Astrocyte (in vitro differentiated cells and primary cell): ENCODE data around the gene DIDO1. TPM values are rescaled to one million over a fixed set of nuclear protein-coding genes. Genes with fewer than 3 reads are reported as not detected.

Experiments used
- DNase-seq: peaks from one replicate; pipeline ENCODE4 v3.0.0-alpha.2; 2010; ENCODE audit warnings: low read depth
- FAIRE-seq: peaks from 2 replicates; lab custom pipeline; 2011; peaks lifted over from hg19 to GRCh38; lab: Jason Lieb, UNC
- H2AFZ ChIP-seq: 2 replicates; pipeline ENCODE4 v1.6.0; 2012; ENCODE audit warnings: low read depth, low read length, inconsistent platforms
- H3K27ac ChIP-seq: 2 replicates; pipeline ENCODE4 v1.5.1; 2011; ENCODE audit warnings: low read depth, low read length, inconsistent platforms
- H3K27me3 ChIP-seq: 2 replicates; pipeline ENCODE4 v1.6.0; 2011; ENCODE audit warnings: low read length, inconsistent platforms; ENCODE audit not compliant: insufficient read depth
- H3K36me3 ChIP-seq: 2 replicates; pipeline ENCODE4 v1.5.1; 2011; ENCODE audit warnings: low read length, inconsistent platforms; ENCODE audit not compliant: insufficient read depth
- H3K4me1 ChIP-seq: 2 replicates; pipeline ENCODE4 v1.5.1; 2011; ENCODE audit warnings: low read length, inconsistent platforms; ENCODE audit not compliant: insufficient read depth
- H3K4me2 ChIP-seq: 2 replicates; pipeline ENCODE4 v1.6.0; 2012; ENCODE audit warnings: low read length, inconsistent platforms
- H3K4me3 ChIP-seq: 2 replicates; pipeline ENCODE4 v1.5.1; 2011; ENCODE audit warnings: low read depth, mild to moderate bottlenecking, low read length, inconsistent platforms; ENCODE audit not compliant: insufficient read depth
- H3K79me2 ChIP-seq: 2 replicates; pipeline ENCODE4 v1.6.0; 2012; ENCODE audit warnings: mild to moderate bottlenecking, low read length, inconsistent platforms; ENCODE audit not compliant: insufficient read depth
- H3K9ac ChIP-seq: 2 replicates; pipeline ENCODE4 v1.6.0; 2012; ENCODE audit warnings: mild to moderate bottlenecking, low read length, inconsistent platforms
- H3K9me3 ChIP-seq: 2 replicates; pipeline ENCODE4 v1.5.1; 2012; ENCODE audit warnings: low read depth, mild to moderate bottlenecking, low read length, inconsistent platforms; ENCODE audit not compliant: insufficient read depth
- H4K20me1 ChIP-seq: 2 replicates; pipeline ENCODE4 v1.6.0; 2012; ENCODE audit warnings: low read length, inconsistent platforms; ENCODE audit not compliant: insufficient read depth
- H3K27ac Mint-ChIP-seq: one replicate; pipeline ENCODE4 v1.8.0; 2021; ENCODE audit warnings: mild to moderate bottlenecking, mixed read lengths; ENCODE audit not compliant: unreplicated experiment
- H3K27me3 Mint-ChIP-seq: one replicate; pipeline ENCODE4 v1.8.0; 2021; ENCODE audit warnings: low read depth, mixed read lengths; ENCODE audit not compliant: unreplicated experiment
- H3K36me3 Mint-ChIP-seq: one replicate; pipeline ENCODE4 v1.8.0; 2021; ENCODE audit warnings: low read depth, mixed read lengths; ENCODE audit not compliant: unreplicated experiment
- H3K4me1 Mint-ChIP-seq: one replicate; pipeline ENCODE4 v1.8.0; 2021; ENCODE audit warnings: low read depth, mixed read lengths; ENCODE audit not compliant: unreplicated experiment
- H3K4me3 Mint-ChIP-seq: one replicate; pipeline ENCODE4 v1.8.0; 2021; ENCODE audit warnings: mild to moderate bottlenecking, moderate library complexity, mixed read lengths; ENCODE audit not compliant: unreplicated experiment
- H3K9me3 Mint-ChIP-seq: one replicate; pipeline ENCODE4 v1.8.0; 2021; ENCODE audit warnings: mild to moderate bottlenecking, mixed read lengths; ENCODE audit not compliant: unreplicated experiment
- EZH2 ChIP-seq: IDR thresholded peaks from 2 replicates; pipeline ENCODE4 v1.6.1; 2012; ENCODE audit warnings: mild to moderate bottlenecking, low read length, inconsistent platforms; ENCODE audit not compliant: insufficient read depth
- total RNA-seq: library from RNA; stranded (reverse); gene quantifications from 2 replicates; pipeline ENCODE4 v1.2.1, GENCODE V29; 2021
- TF ChIP-seq, protein P1 (sequence below): IDR thresholded peaks from 2 replicates; pipeline ENCODE4 v1.5.1; 2011; ENCODE audit warnings: low read depth, mild to moderate bottlenecking, inconsistent platforms, low read length, moderate library complexity; ENCODE audit not compliant: insufficient read depth

The DIDO1 gene
- total RNA-seq, 1 donor from 2014 or later, result 39.0 TPM

DNA sequence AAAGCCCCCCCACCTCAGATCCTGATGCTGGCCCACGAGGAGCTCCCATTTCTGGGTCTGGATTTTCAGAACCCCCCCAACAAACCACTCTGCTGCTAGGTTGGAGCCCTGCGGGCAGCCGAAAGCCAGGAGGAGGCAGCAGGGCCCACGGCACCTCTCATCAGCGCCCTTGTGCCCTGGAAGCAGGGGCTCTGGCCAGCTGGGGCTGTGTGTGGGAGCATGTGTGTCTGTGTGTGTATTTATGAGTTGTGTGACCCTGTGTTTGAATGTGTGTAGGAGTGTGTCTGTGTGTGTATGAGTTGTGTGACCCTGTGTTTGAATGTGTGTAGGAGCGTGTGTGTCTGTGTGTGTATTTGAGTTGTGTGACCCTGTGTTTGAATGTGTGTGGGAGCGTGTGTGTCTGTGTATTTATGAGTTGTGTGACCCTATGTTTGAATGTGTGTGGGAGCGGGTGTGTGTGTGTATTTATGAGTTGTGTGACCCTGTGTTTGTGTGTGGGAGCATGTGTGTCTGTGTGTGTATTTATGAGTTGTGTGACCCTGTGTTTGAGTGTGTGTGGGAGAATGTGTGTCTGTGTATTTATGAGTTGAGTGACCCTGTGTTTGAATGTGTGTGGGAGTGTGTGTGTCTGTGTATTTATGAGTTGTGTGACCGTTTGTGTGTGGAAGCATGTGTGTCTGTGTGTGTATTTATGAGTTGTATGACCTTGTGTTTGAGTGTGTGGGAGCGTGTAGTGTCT, 45.1 kb upstream of the DIDO1 start:
- no peak overlapping the region for H3K4me3 ChIP-seq
- Mint-ChIP-seq H3K27ac (no peak overlapping the region), H3K9me3 (no peaks in the 10 kb centered on the region), H3K4me3 (no peak overlapping the region), H3K4me1 (no peaks in the 10 kb centered on the region), H3K36me3 (no peaks in the 10 kb centered on the region), H3K27me3 (peaks cover 46% of the 10 kb centered on the region)
- no peaks in the 10 kb centered on the region for H3K36me3 ChIP-seq
- peaks cover 26% of the 10 kb centered on the region for H3K27me3 ChIP-seq
- no peak for TF ChIP-seq EZH2
- H4K20me1 ChIP-seq, result peaks cover 7% of the 10 kb centered on the region
- no peak overlapping the region for H3K4me2 ChIP-seq
- H3K9ac ChIP-seq, result no peak overlapping the region
- H3K9me3 ChIP-seq, result no peaks in the 10 kb centered on the region
- H3K27ac ChIP-seq, result no peak overlapping the region
- H2AFZ ChIP-seq, result no peak overlapping the region
- DNase-seq, result no peak
- FAIRE-seq, result no peak
- no peaks in the 10 kb centered on the region for H3K79me2 ChIP-seq
- no peaks in the 10 kb centered on the region for H3K4me1 ChIP-seq

DNA sequence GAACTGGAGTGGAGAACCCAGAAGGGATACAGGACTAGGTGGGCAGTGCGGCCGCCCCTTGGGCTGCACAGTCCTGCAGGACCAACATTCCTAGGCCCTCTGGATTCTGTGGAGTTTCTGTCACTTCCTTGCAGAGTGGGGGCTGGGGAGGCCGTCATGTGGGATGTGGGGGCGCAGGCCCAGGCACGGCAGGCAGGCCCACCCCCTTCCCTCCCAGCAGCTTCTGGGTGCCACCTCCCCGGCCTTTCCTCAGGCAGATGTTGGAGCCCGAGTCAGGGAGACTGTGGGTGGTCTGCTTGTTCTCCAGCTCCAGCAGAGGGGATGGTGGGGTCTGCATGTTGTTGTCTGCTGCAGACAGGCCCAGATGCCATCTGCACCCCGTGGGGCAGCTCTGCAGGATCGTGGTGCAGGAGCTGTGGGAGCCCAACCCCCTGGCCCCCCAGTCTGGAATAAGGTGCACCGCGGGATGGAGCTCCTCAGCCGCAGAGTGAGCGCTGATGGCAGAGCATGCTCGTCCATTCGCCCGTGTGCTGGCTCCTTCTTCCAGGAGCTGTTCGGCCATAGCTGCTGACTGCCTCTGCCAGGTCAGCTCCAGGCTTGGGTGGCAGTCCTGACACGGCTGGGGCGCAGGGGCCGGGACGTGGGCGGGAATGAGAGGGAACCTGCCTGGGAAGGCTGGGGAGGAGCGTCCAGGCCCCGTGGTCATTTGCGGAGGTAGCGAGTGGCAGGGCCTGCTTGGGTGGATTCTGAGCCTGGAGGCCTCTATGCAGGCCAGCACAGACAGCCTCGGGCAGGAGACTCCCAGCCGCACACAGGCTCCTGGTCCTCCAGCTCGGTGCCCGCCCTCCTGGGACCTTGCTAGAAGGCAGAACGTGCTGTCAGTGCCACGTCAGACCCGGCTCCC, 44.3 kb upstream of the DIDO1 start:
- TF ChIP-seq, protein P1, sequence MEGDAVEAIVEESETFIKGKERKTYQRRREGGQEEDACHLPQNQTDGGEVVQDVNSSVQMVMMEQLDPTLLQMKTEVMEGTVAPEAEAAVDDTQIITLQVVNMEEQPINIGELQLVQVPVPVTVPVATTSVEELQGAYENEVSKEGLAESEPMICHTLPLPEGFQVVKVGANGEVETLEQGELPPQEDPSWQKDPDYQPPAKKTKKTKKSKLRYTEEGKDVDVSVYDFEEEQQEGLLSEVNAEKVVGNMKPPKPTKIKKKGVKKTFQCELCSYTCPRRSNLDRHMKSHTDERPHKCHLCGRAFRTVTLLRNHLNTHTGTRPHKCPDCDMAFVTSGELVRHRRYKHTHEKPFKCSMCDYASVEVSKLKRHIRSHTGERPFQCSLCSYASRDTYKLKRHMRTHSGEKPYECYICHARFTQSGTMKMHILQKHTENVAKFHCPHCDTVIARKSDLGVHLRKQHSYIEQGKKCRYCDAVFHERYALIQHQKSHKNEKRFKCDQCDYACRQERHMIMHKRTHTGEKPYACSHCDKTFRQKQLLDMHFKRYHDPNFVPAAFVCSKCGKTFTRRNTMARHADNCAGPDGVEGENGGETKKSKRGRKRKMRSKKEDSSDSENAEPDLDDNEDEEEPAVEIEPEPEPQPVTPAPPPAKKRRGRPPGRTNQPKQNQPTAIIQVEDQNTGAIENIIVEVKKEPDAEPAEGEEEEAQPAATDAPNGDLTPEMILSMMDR, result no peak
- TF ChIP-seq EZH2, result no peak
- Histone ChIP-seq H3K9me3 (no peaks in the 10 kb centered on the region), H3K4me1 (no peaks in the 10 kb centered on the region), H2AFZ (no peak overlapping the region), H3K79me2 (no peaks in the 10 kb centered on the region), H3K4me2 (no peak overlapping the region), H3K4me3 (no peak overlapping the region), H4K20me1 (peaks cover 7% of the 10 kb centered on the region), H3K9ac (no peak overlapping the region), H3K27ac (no peak overlapping the region), H3K36me3 (no peaks in the 10 kb centered on the region), H3K27me3 (peaks cover 26% of the 10 kb centered on the region)
- no peaks in the 10 kb centered on the region for H3K4me1 Mint-ChIP-seq
- peaks cover 2% of the 10 kb centered on the region for H3K36me3 Mint-ChIP-seq
- DNase-seq (no peak), FAIRE-seq (no peak)
- peaks cover 43% of the 10 kb centered on the region for H3K27me3 Mint-ChIP-seq
- H3K4me3 Mint-ChIP-seq, result no peak overlapping the region
- H3K27ac Mint-ChIP-seq, result no peak overlapping the region
- H3K9me3 Mint-ChIP-seq, result no peaks in the 10 kb centered on the region

DNA sequence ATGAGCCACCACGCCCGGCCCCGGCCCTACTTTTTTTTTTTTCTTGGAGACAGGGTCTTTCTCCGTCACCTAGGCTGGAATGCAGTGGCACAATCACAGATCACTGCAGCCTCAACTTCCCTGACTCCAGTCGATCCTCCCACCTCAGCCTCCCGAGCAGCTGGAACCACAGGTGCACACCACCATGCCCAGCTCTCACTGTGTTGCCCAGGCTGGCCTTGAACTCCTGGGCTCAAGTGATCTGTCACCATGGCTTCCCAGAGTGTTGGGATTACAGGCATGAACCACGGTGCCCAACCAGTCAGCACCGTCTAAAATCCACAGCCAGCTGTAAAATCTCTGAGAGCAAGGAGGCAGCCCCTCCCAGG, 43.6 kb upstream of the DIDO1 start:
- peaks cover 7% of the 10 kb centered on the region for H4K20me1 ChIP-seq
- H2AFZ ChIP-seq, result no peak overlapping the region
- Mint-ChIP-seq H3K27me3 (peaks cover 43% of the 10 kb centered on the region), H3K9me3 (no peaks in the 10 kb centered on the region), H3K36me3 (peaks cover 2% of the 10 kb centered on the region), H3K27ac (no peak overlapping the region), H3K4me1 (no peaks in the 10 kb centered on the region), H3K4me3 (no peak overlapping the region)
- no peak overlapping the region for H3K4me2 ChIP-seq
- H3K9me3 ChIP-seq, result no peaks in the 10 kb centered on the region
- no peaks in the 10 kb centered on the region for H3K79me2 ChIP-seq
- H3K27ac ChIP-seq, result no peak overlapping the region
- no peak overlapping the region for H3K4me3 ChIP-seq
- H3K4me1 ChIP-seq, result no peaks in the 10 kb centered on the region
- H3K27me3 ChIP-seq, result peaks cover 24% of the 10 kb centered on the region
- TF ChIP-seq, protein P1, result no peak
- TF ChIP-seq EZH2, result no peak
- no peak overlapping the region for H3K9ac ChIP-seq
- no peaks in the 10 kb centered on the region for H3K36me3 ChIP-seq
- no peak for FAIRE-seq
- no peak for DNase-seq
